Measurements from ENCODE around the gene FGF2. TPM values are rescaled to one million over a fixed set of nuclear protein-coding genes. Genes with fewer than 3 reads are reported as not detected.

The FGF2 gene
- total RNA-seq, 1 experiment from 2014 or later, result 3.8 TPM

- Histone ChIP-seq H3K79me2 (ENCODE audit: insufficient read depth, low read length) (no peaks in the 10 kb centered on the region), H3K36me3 (ENCODE audit: control insufficient read depth in 1 of 2, insufficient read depth in 2 of 2, low read length in 2 of 2) (no peaks in the 10 kb centered on the region), H3K9me2 (ENCODE audit: insufficient read depth) (no peaks in the 10 kb centered on the region), H3K9me3 (ENCODE audit: control insufficient read depth in 1 of 2, insufficient read depth in 1 of 2, low read depth in 1 of 2, low read length in 2 of 2) (no peaks in the 10 kb centered on the region), H3K27me3 (ENCODE audit: insufficient read depth, low read length) (no peaks in the 10 kb centered on the region; the same call in 1 of the 2 replicates), H3K9ac (ENCODE audit: low read length) (no peak overlapping the region), H3K4me1 (ENCODE audit: control insufficient read depth in 1 of 2, insufficient read depth in 2 of 2, low read length in 2 of 2) (no peaks in the 10 kb centered on the region), H3K27ac (ENCODE audit: low read depth, low read length) (no peak overlapping the region), H2AFZ (ENCODE audit: low read depth, low read length, poor library complexity, severe bottlenecking) (no peak overlapping the region), H3K4me3 (replicated peaks in 1 of 2; ENCODE audit: low read depth in 1 of 2, low read length in 2 of 2) (no peak overlapping the region), H3K4me2 (ENCODE audit: low read length) (no peak overlapping the region), H4K20me1 (ENCODE audit: insufficient read depth) (no peaks in the 10 kb centered on the region)
- no peak for TF ChIP-seq SP1 (IDR thresholded peaks at IDR 0.05; ENCODE audit: low read depth)
- TF ChIP-seq CBX3 (IDR thresholded peaks at IDR 0.05; ENCODE audit: low read depth), result no peak
- TF ChIP-seq RAD21 (IDR thresholded peaks at IDR 0.05; ENCODE audit: low read depth), result no peak
- no peak for TF ChIP-seq SRF (IDR thresholded peaks at IDR 0.05; ENCODE audit: low read depth)
- no peak for TF ChIP-seq FOSL1 (IDR thresholded peaks at IDR 0.05; ENCODE audit: low read depth)
- TF ChIP-seq EZH2 (IDR thresholded peaks at IDR 0.05), result no peak
- no peak for TF ChIP-seq JUND (IDR thresholded peaks at IDR 0.05)
- TF ChIP-seq EGR1 (IDR thresholded peaks at IDR 0.05; ENCODE audit: low read depth), result no peak
- TF ChIP-seq TCF7L2 (IDR thresholded peaks at IDR 0.05; ENCODE audit: borderline replicate concordance, extremely low read depth, insufficient read depth, insufficient read length), result no peak
- RAD21 ChIA-PET (ENCODE audit: low non-redundant PET in 1 of 2, low total read pairs in 2 of 2, uncharacterized antibody in 2 of 2, unreplicated experiment in 2 of 2), result no interaction called here
- ATAC-seq, result no peak
- no TSS peak for BruUV-seq (replicated peaks)
- CTCF ChIA-PET, result no interaction called here
- intact Hi-C loops (cut with micrococcal nuclease), result no loop called here
- POLR2A ChIA-PET, result no interaction called here
- no peak for DNase-seq (ENCODE audit: low read depth, low spot score)
Measured at GRCh38 chr4:122855353-122855890, 28.8 kb downstream of the FGF2 start.

- Histone ChIP-seq H3K4me3 (replicated peaks in 1 of 2; ENCODE audit: low read depth in 1 of 2, low read length in 2 of 2) (no peak overlapping the region), H4K20me1 (ENCODE audit: insufficient read depth) (no peaks in the 10 kb centered on the region), H3K79me2 (ENCODE audit: insufficient read depth, low read length) (no peaks in the 10 kb centered on the region), H2AFZ (ENCODE audit: low read depth, low read length, poor library complexity, severe bottlenecking) (no peak overlapping the region), H3K27me3 (ENCODE audit: insufficient read depth, low read length) (no peaks in the 10 kb centered on the region), H3K27ac (ENCODE audit: low read depth, low read length) (no peak overlapping the region), H3K9me3 (ENCODE audit: control insufficient read depth in 1 of 2, insufficient read depth in 1 of 2, low read depth in 1 of 2, low read length in 2 of 2) (no peaks in the 10 kb centered on the region), H3K4me2 (ENCODE audit: low read length) (no peak overlapping the region), H3K4me1 (ENCODE audit: control insufficient read depth in 1 of 2, insufficient read depth in 2 of 2, low read length in 2 of 2) (no peaks in the 10 kb centered on the region), H3K9me2 (ENCODE audit: insufficient read depth) (no peaks in the 10 kb centered on the region), H3K36me3 (ENCODE audit: control insufficient read depth in 1 of 2, insufficient read depth in 2 of 2, low read length in 2 of 2) (no peaks in the 10 kb centered on the region), H3K9ac (ENCODE audit: low read length) (no peak overlapping the region)
- intact Hi-C loops (cut with micrococcal nuclease), result no loop called here
- ChIA-PET CTCF (no interaction called here), RAD21 (ENCODE audit: low non-redundant PET in 1 of 2, low total read pairs in 2 of 2, uncharacterized antibody in 2 of 2, unreplicated experiment in 2 of 2) (no interaction called here), POLR2A (no interaction called here)
- ATAC-seq, result no peak
- no peak for TF ChIP-seq MAX (IDR thresholded peaks at IDR 0.05)
- BruUV-seq (replicated peaks), result no TSS peak
- no peak for DNase-seq (ENCODE audit: low read depth, low spot score)
Measured at GRCh38 chr4:122857160-122857559, 30.5 kb downstream of the FGF2 start.

Data from HCT116 (cell line).